ENCODE results near the gene CAB39L. TPM values are rescaled to one million over a fixed set of nuclear protein-coding genes. Genes with fewer than 3 reads are reported as not detected.

CAB39L gene
- total and polyA plus RNA-seq, 2 of the 13 experiments (the other 11 are each of a cell fraction or from before 2014, with no cell fraction given), result 3.1 to 6.1 TPM

DNA sequence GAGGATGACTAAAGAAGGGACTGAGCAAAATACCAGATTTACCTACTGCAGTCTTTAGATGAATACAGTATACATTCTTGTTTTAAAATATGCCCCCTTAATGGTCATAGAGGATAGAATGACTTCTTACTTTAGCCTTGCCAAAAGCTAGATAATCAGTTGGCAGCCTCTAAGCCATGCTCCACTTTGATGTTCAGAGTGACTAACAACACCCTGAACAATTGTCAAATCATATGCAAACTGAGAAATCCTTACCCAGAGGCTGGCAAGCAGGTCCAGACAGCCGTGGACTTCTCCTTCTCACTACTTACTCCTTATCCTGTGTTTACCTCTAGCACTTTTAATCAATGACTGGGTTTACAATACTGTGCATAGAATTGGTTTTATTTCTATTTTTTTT is 28.3 kb upstream of the CAB39L start:
- no TSS peak for BruUV-seq (replicated peaks)
- intact Hi-C loops (cut with micrococcal nuclease; ENCODE audit: unreplicated experiment), result no loop called here
- CTCF ChIA-PET (ENCODE audit: low intra/inter-chr PET ratio, low total read pairs), result no interaction called here

GRCh38 chr13:49466292-49466838 is 22.5 kb upstream of the CAB39L start:
- in situ Hi-C loops (cut with HindIII; ENCODE audit: extremely low pct_ligation_motif_present, low pct_unique_long_range_greater_than_20kb), result no loop called here
- ChIA-PET POLR2A (interaction anchor here (0.7 to 3.3 kb wide), 15 partner anchors 11 to 1987 kb away, joined by 3 to 123 read pairs (median 4); partner anchors contain the start of genes CAB39L, CDADC1, PHF11 and SETDB2), CTCF (ENCODE audit: low intra/inter-chr PET ratio, low total read pairs) (no interaction called here)
- peaks cover 40% of the 10 kb centered on the region for H3K4me1 ChIP-seq (ENCODE audit: insufficient read depth, low read length)
- intact Hi-C loops (cut with micrococcal nuclease; ENCODE audit: unreplicated experiment), result loop anchor here (1.0 to 2.0 kb wide), 2 partner anchors 22 to 28 kb away; partner anchors contain the start of genes CAB39L, PHF11 and SETDB2
- peaks cover 10 to 28% of the 10 kb centered on the region in 2 experiments for H3K36me3 ChIP-seq (replicated peaks in 1 of 2; ENCODE audit: control insufficient read depth in 1 of 2, insufficient read depth in 2 of 2, low read length in 2 of 2)
- peaks cover 17% of the 10 kb centered on the region for H3K9me3 ChIP-seq (ENCODE audit: low read length)
- FAIRE-seq (peak; percentile 94), DNase-seq (ENCODE audit: low spot score) (peak; percentile 87), ATAC-seq (peak; percentile 87)
- H3K27ac ChIP-seq (ENCODE audit: extremely low read length, insufficient read depth, low read length), result peak overlapping the region; percentile 96
- no peaks in the 10 kb centered on the region for H3K27me3 ChIP-seq (ENCODE audit: control insufficient read depth in 1 of 2, insufficient read depth in 2 of 2, low read length in 2 of 2)
- peak overlapping the region; percentile 66 for H3K9ac ChIP-seq (ENCODE audit: insufficient read depth, low read depth, low read length)
- peak overlapping the region; percentile 59 for H3K4me2 ChIP-seq (ENCODE audit: low read depth, low read length)
- no peak overlapping the region for H2AFZ ChIP-seq (ENCODE audit: low read length)
- WGBS (ENCODE audit: low lambda C conversion rate), result 2% methylated on average over 5 of the region's 5 CpGs
- no peaks in the 10 kb centered on the region for H3K79me2 ChIP-seq (ENCODE audit: insufficient read depth, low read length)
- H3K4me3 ChIP-seq (replicated peaks in 1 of 3; ENCODE audit: insufficient read depth in 1 of 3, low read depth in 2 of 3, low read length in 3 of 3), result peak overlapping the region in 2 of 3 experiments; percentile 50; a peak in 2 of 6 replicates
- BruUV-seq (replicated peaks), result no TSS peak
- H4K20me1 ChIP-seq (ENCODE audit: insufficient read depth, low read length), result no peaks in the 10 kb centered on the region
- 0 out of 2 replicates have a peak, but pooled peaks have one; percentile 23 for TF ChIP-seq CREM (IDR thresholded peaks at IDR 0.05)
- no peak for TF ChIP-seq CREM (CRISPR knock-in tag; IDR thresholded peaks at IDR 0.05)
- 0 out of 2 replicates have a peak, but pooled peaks have one; percentile 20 for TF ChIP-seq HDAC2 (CRISPR knock-in tag; IDR thresholded peaks at IDR 0.05)
- TF ChIP-seq PITX1 (CRISPR knock-in tag; IDR thresholded peaks at IDR 0.05), result peak; percentile 38; the same call in 1 of the 2 replicates
- 0 out of 2 replicates have a peak, but pooled peaks have one; percentile 24 for TF ChIP-seq ZNF335 (CRISPR knock-in tag; IDR thresholded peaks at IDR 0.05)
- TF ChIP-seq TFAP4 (IDR thresholded peaks at IDR 0.05; ENCODE audit: borderline replicate concordance, low read depth), result peak; percentile 27; the same call in 1 of the 2 replicates
- TF ChIP-seq, protein P1, sequence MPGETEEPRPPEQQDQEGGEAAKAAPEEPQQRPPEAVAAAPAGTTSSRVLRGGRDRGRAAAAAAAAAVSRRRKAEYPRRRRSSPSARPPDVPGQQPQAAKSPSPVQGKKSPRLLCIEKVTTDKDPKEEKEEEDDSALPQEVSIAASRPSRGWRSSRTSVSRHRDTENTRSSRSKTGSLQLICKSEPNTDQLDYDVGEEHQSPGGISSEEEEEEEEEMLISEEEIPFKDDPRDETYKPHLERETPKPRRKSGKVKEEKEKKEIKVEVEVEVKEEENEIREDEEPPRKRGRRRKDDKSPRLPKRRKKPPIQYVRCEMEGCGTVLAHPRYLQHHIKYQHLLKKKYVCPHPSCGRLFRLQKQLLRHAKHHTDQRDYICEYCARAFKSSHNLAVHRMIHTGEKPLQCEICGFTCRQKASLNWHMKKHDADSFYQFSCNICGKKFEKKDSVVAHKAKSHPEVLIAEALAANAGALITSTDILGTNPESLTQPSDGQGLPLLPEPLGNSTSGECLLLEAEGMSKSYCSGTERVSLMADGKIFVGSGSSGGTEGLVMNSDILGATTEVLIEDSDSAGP (CRISPR knock-in tag; IDR thresholded peaks at IDR 0.05; ENCODE audit: borderline replicate concordance), result peak; percentile 97
- 0 out of 2 replicates have a peak, but pooled peaks have one; percentile 34 for TF ChIP-seq PPARG (CRISPR knock-in tag; conservative IDR thresholded peaks at IDR 0.05)
- peak; percentile 55; the same call in 1 of the 2 replicates for TF ChIP-seq MIXL1 (CRISPR knock-in tag; IDR thresholded peaks at IDR 0.05)
- TF ChIP-seq HOXA9 (CRISPR knock-in tag; IDR thresholded peaks at IDR 0.05; ENCODE audit: borderline replicate concordance), result no peak
- TF ChIP-seq FOXA3 (CRISPR knock-in tag; IDR thresholded peaks at IDR 0.05), result peak; percentile 59
- TF ChIP-seq MED1 (CRISPR knock-in tag; IDR thresholded peaks at IDR 0.05), result peak; percentile 65; the same call in 1 of the 2 replicates
- peak; percentile 82 for TF ChIP-seq RARA (CRISPR knock-in tag; IDR thresholded peaks at IDR 0.05)
- TF ChIP-seq SALL1 (CRISPR knock-in tag; IDR thresholded peaks at IDR 0.05), result peak; percentile 37; the same call in 1 of the 2 replicates
- TF ChIP-seq EP300 (IDR thresholded peaks at IDR 0.05; ENCODE audit: low read depth in 2 of 2, low read length in 2 of 2), result peak in 1 of 2 experiments; percentile 49; a peak in 1 of 4 replicates
- TF ChIP-seq EP300 (CRISPR knock-in tag; IDR thresholded peaks at IDR 0.05; ENCODE audit: borderline replicate concordance), result no peak

More for the DNA sequence above, 28.3 kb upstream of the CAB39L start:
- Histone ChIP-seq H3K9ac (ENCODE audit: insufficient read depth, low read depth, low read length) (no peak overlapping the region), H3K27me3 (ENCODE audit: control insufficient read depth in 1 of 2, insufficient read depth in 2 of 2, low read length in 2 of 2) (no peaks in the 10 kb centered on the region), H3K79me2 (ENCODE audit: insufficient read depth, low read length) (no peaks in the 10 kb centered on the region), H3K27ac (ENCODE audit: extremely low read length, insufficient read depth, low read length) (no peak overlapping the region), H4K20me1 (ENCODE audit: insufficient read depth, low read length) (no peaks in the 10 kb centered on the region), H3K9me3 (ENCODE audit: low read length) (no peaks in the 10 kb centered on the region), H3K4me2 (ENCODE audit: low read depth, low read length) (no peak overlapping the region), H3K4me1 (ENCODE audit: insufficient read depth, low read length) (peaks cover 6% of the 10 kb centered on the region), H2AFZ (ENCODE audit: low read length) (no peak overlapping the region), H3K36me3 (replicated peaks in 1 of 2; ENCODE audit: control insufficient read depth in 1 of 2, insufficient read depth in 2 of 2, low read length in 2 of 2) (peaks cover 13 to 37% of the 10 kb centered on the region in 2 experiments), H3K4me3 (replicated peaks in 1 of 3; ENCODE audit: insufficient read depth in 1 of 3, low read depth in 2 of 3, low read length in 3 of 3) (no peak overlapping the region)
- POLR2A ChIA-PET, result no interaction called here
- in situ Hi-C loops (cut with HindIII; ENCODE audit: extremely low pct_ligation_motif_present, low pct_unique_long_range_greater_than_20kb), result no loop called here
- WGBS (ENCODE audit: low lambda C conversion rate), result 93% methylated on average over 1 of the region's 1 CpG
- FAIRE-seq, result no peak
- no peak for ATAC-seq
- TF ChIP-seq JUN (CRISPR knock-in tag; IDR thresholded peaks at IDR 0.05), result no peak
- no peak for TF ChIP-seq HDAC6 (IDR thresholded peaks at IDR 0.05; ENCODE audit: low read depth, low read length)
- no peak for TF ChIP-seq HOXA9 (CRISPR knock-in tag; IDR thresholded peaks at IDR 0.05; ENCODE audit: borderline replicate concordance)
- no peak for TF ChIP-seq SP5 (CRISPR knock-in tag; IDR thresholded peaks at IDR 0.05; ENCODE audit: borderline replicate concordance, low read depth)
- DNase-seq (ENCODE audit: low spot score), result no peak

All from HepG2 (cell line).